Suprapubic skin (tissue), 4 donors: ENCODE measurements around the gene C1orf167. TPM values are rescaled to one million over a fixed set of nuclear protein-coding genes. Genes with fewer than 3 reads are reported as not detected.

Experiments used
- DNase-seq, 2 donors: peaks; one replicate each; pipeline ENCODE4 v3.0.0-alpha.2; 2019; ENCODE audit warnings: low spot score in 2 of 2
- H3K27ac ChIP-seq: fragments of 200-600 bp; sonication (generic); one replicate; pipeline ENCODE4 v1.5.1; 2019
- H3K27me3 ChIP-seq: fragments of 200-600 bp; sonication (generic); one replicate; pipeline ENCODE4 v1.5.1; 2019
- H3K36me3 ChIP-seq: fragments of 200-600 bp; sonication (generic); one replicate; pipeline ENCODE4 v1.5.1; 2019
- H3K4me1 ChIP-seq: fragments of 200-600 bp; sonication (generic); one replicate; pipeline ENCODE4 v1.5.1; 2019
- H3K4me3 ChIP-seq: fragments of 200-600 bp; sonication (generic); one replicate; pipeline ENCODE4 v1.5.1; 2019; ENCODE audit warnings: mild to moderate bottlenecking
- H3K9me3 ChIP-seq: fragments of 200-600 bp; sonication (generic); one replicate; pipeline ENCODE4 v1.5.1; 2019
- EP300 ChIP-seq: sonication (generic); formaldehyde crosslinking; IDR thresholded peaks from one replicate; pipeline ENCODE4 v1.6.1; 2017; ENCODE audit warnings: antibody characterized with exemption
- POLR2A ChIP-seq, 2 donors: fragments of 450-650 bp; IDR thresholded peaks; one replicate each; pipeline ENCODE4 v1.6.1; 2017; ENCODE audit warnings: antibody characterized with exemption in 2 of 2, mild to moderate bottlenecking in 2 of 2, moderate library complexity in 2 of 2
- POLR2AphosphoS5 ChIP-seq, 3 donors: sonication (generic); formaldehyde crosslinking; IDR thresholded peaks; one replicate each; pipeline ENCODE4 v1.6.1; 2017; ENCODE audit warnings: antibody characterized with exemption in 3 of 3
- WGBS: methylation state at CpG from one replicate; pipeline ENCODE4 v1.1.5; 2018; 5-methylcytosine and 5-hydroxymethylcytosine counted together
- total RNA-seq, 4 donors: library from RNA; depleted of rRNA; stranded (reverse); fragments of >200 nt; gene quantifications; one replicate each; pipeline ENCODE4 v1.1.0, GENCODE V29; 2016
- TF ChIP-seq, protein P1 (sequence below), 2 donors: fragments of 200-600 bp in 1 of 2; fragments of 450-650 bp in 1 of 2; sonication (generic) in 1 of 2; IDR thresholded peaks; one replicate each; pipeline ENCODE4 v1.5.1; 2016 to 2019; ENCODE audit warnings: antibody characterized with exemption in 2 of 2, mild to moderate bottlenecking in 1 of 2, moderate library complexity in 1 of 2

The C1orf167 gene
- total RNA-seq, 4 donors from 2014 or later, result 1.1 to 6.1 TPM; not detected in 2

DNA sequence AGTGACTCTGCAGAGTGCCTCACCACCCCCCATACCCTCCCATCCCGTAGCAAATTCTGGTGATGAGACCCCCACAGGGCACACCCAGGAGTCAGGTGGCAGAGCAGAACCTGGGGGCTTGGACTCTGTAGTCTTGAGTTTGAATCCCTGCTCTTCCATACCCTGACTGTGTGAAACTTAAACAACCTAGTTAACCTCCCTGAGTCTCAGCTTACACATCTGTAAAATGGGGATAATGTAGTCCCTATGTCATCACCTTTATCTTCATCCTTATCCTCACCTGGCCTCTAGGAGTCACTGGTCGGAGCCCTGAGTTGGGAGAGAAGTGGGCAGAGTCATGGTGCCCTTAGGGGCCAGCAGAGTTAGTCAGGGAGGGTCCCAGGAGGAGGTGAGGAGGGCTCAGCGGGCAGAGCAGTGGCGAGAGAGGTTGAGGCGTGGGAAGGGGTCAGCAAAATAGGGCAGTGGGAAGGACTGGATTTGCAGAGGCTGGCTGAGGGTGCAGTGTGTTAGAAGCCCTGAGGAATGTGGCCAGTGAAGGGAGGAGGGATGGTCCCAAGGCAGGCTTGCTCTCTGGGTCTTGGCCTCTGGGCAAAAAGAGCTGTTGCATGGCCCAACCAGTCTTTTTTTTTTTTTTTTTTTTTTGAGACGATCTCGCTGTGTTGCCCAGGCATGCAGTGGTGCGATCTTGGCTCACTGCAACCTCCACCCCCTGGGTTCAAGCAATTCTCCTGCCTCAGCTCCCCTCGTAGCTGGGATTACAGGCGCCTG is 18.6 kb downstream of the C1orf167 start:
- H3K9me3 ChIP-seq, result no peaks in the 10 kb centered on the region
- no peaks in the 10 kb centered on the region for H3K27me3 ChIP-seq
- TF ChIP-seq EP300, result no peak
- TF ChIP-seq POLR2A (IDR thresholded peaks at IDR 0.05), result no peak
- TF ChIP-seq, protein P1, sequence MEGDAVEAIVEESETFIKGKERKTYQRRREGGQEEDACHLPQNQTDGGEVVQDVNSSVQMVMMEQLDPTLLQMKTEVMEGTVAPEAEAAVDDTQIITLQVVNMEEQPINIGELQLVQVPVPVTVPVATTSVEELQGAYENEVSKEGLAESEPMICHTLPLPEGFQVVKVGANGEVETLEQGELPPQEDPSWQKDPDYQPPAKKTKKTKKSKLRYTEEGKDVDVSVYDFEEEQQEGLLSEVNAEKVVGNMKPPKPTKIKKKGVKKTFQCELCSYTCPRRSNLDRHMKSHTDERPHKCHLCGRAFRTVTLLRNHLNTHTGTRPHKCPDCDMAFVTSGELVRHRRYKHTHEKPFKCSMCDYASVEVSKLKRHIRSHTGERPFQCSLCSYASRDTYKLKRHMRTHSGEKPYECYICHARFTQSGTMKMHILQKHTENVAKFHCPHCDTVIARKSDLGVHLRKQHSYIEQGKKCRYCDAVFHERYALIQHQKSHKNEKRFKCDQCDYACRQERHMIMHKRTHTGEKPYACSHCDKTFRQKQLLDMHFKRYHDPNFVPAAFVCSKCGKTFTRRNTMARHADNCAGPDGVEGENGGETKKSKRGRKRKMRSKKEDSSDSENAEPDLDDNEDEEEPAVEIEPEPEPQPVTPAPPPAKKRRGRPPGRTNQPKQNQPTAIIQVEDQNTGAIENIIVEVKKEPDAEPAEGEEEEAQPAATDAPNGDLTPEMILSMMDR (IDR thresholded peaks at IDR 0.05), result no peak
- TF ChIP-seq POLR2AphosphoS5 (IDR thresholded peaks at IDR 0.05), result no peak
- no peak for DNase-seq
- H3K4me1 ChIP-seq, result peaks cover 12% of the 10 kb centered on the region
- H3K4me3 ChIP-seq, result no peak overlapping the region
- no peak overlapping the region for H3K27ac ChIP-seq
- no peaks in the 10 kb centered on the region for H3K36me3 ChIP-seq
- WGBS, result 86% methylated on average over 9 of the region's 10 CpGs

DNA sequence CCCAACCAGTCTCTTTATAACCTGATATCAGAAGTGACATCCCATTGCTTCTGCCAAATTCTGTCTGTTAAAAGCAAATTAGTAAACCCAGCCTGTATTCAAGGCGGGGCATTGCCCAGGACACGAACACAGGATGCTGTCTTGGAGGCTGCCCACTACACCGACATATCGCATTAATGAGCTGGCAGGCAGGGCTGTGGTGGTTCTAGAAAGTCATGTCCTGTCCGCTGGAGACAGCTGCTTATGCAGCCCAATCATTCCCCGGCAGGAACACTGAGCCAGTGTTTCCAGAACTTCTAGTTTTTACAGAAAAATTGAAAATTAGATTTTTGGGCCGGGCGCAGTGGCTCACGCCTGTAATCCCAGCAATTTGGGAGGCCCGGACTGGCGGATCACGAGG is 19.3 kb downstream of the C1orf167 start:
- Histone ChIP-seq H3K36me3 (no peaks in the 10 kb centered on the region), H3K9me3 (no peaks in the 10 kb centered on the region), H3K4me1 (peaks cover 13% of the 10 kb centered on the region), H3K27me3 (no peaks in the 10 kb centered on the region), H3K4me3 (no peak overlapping the region), H3K27ac (no peak overlapping the region)
- DNase-seq, result no peak
- no peak for TF ChIP-seq EP300
- TF ChIP-seq, protein P1 (IDR thresholded peaks at IDR 0.05), result no peak
- no peak for TF ChIP-seq POLR2A (IDR thresholded peaks at IDR 0.05)
- TF ChIP-seq POLR2AphosphoS5 (IDR thresholded peaks at IDR 0.05), result no peak
- WGBS, result 81% methylated on average over 11 of the region's 12 CpGs

DNA sequence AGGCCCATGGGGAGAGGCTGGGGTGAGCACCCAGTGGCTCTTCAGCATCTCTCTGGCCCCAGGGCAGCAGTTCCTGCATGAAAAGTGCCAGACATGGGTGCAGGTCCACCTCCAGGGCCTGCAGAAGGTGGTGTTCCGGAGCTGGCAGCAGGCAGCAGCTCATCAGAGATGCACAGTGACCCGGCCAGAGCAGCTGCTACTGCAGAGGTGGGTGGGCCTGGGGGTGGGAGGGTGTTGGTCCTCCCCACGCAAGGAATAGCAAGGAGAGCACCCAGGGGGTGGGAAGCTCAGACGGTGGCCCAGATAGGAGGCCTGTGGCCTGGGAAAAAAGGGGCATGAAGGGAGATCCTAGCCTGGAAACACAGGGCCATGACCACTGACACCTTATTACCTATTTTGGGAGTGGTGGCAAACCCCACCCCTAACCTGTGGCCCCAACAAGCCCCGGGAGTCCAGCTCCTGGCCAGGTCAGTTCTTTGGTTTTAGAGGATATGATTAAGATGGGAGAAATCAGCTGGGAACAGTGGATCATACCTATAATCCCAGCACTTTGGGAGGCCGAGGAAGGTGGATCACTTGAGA is 20.2 kb downstream of the C1orf167 start:
- TF ChIP-seq POLR2AphosphoS5 (IDR thresholded peaks at IDR 0.05), result no peak
- no peak for TF ChIP-seq POLR2A (IDR thresholded peaks at IDR 0.05)
- TF ChIP-seq, protein P1 (IDR thresholded peaks at IDR 0.05), result no peak
- TF ChIP-seq EP300, result no peak
- no peak for DNase-seq
- H3K36me3 ChIP-seq, result no peaks in the 10 kb centered on the region

DNA sequence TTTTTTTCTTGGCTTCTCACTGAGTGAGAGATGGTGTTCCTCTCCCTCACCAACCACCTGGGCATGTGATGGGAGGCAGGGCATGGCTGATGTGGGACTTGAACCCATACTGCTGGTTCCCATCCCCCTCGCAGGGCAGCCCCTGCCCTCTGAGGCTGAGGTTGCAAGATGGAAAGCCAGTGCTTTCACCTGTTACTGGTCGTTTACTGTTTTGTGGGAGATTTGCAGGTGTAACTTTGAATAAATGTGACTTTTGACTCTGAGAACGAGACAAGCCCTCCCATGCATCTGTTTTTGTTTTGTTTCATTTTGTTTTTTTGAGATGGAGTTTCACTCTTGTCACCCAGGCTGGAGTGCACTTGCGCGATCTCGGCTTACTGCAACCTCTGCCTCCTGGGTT is 21.6 kb downstream of the C1orf167 start:
- Histone ChIP-seq H3K4me3 (no peak overlapping the region), H3K9me3 (no peaks in the 10 kb centered on the region), H3K36me3 (no peaks in the 10 kb centered on the region), H3K27me3 (no peaks in the 10 kb centered on the region), H3K4me1 (peaks cover 34% of the 10 kb centered on the region), H3K27ac (no peak overlapping the region)
- TF ChIP-seq POLR2AphosphoS5 (IDR thresholded peaks at IDR 0.05), result no peak
- no peak for TF ChIP-seq POLR2A (IDR thresholded peaks at IDR 0.05)
- TF ChIP-seq EP300, result no peak
- TF ChIP-seq, protein P1 (IDR thresholded peaks at IDR 0.05), result no peak
- WGBS, result 88% methylated on average over 6 of the region's 6 CpGs
- no peak for DNase-seq

More for the DNA sequence above, 20.2 kb downstream of the C1orf167 start:
- Histone ChIP-seq H3K4me1 (peaks cover 20% of the 10 kb centered on the region), H3K4me3 (no peak overlapping the region), H3K27me3 (no peaks in the 10 kb centered on the region), H3K9me3 (no peaks in the 10 kb centered on the region), H3K27ac (no peak overlapping the region)
- 89% methylated on average over 2 of the region's 6 CpGs for WGBS

DNA sequence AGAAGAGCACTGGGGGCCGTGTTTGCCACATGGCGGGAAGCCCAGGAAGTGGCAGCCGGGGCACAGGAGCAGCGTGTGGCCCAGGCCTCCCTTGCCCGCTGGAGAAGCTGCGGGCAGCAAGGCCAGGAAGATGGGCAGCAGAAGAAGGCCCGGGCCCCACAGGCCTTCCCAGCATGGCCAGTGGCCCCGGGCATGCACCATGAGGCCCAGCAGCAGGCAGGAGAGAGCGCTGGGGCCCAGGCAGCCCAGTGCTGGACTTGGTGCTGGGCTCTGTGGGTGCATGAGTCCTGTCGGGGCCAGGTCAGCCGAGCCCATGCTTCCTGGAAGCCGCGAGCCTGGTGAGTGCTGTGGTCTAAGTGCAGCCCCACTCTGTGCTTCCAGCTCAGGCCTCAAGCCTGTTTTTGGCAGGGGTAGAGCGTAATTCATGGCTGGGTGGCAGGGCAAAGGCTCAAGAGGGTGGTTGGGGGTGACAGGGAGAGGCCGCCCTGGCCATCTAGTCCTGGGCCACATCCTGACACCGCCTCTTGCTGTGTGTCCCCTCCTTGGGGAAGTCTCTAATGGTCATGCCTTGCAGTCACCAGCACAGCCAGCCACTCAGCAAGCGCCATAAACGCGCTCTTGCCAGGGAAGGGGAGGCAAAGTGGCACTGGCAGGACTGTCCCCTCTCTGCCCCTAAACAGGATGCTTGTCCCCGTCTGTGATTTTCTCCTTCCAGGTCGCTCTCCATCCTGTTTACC is 22.4 kb downstream of the C1orf167 start:
- 41% methylated on average over 8 of the region's 21 CpGs for WGBS
- no peak overlapping the region for H3K27ac ChIP-seq

More for the DNA sequence above, 22.4 kb downstream of the C1orf167 start:
- Histone ChIP-seq H3K9me3 (no peaks in the 10 kb centered on the region), H3K36me3 (no peaks in the 10 kb centered on the region), H3K27me3 (no peaks in the 10 kb centered on the region), H3K4me1 (peaks cover 42% of the 10 kb centered on the region), H3K4me3 (peak overlapping the region; percentile 32)
- TF ChIP-seq POLR2AphosphoS5 (IDR thresholded peaks at IDR 0.05), result no peak
- no peak for TF ChIP-seq EP300
- TF ChIP-seq, protein P1 (IDR thresholded peaks at IDR 0.05), result no peak
- TF ChIP-seq POLR2A (IDR thresholded peaks at IDR 0.05), result no peak
- DNase-seq, result no peak
